ENCODE results near the gene EVC2. TPM values are rescaled to one million over a fixed set of nuclear protein-coding genes. Genes with fewer than 3 reads are reported as not detected.

The EVC2 gene
- total and polyA plus RNA-seq, 4 experiments from 2014 or later, result 0.31 to 3.3 (median 2.0) TPM

- H3K9me3 Mint-ChIP-seq, result peaks cover 0 to 5% (median 0%) of the 10 kb centered on the region in 8 donors
- Histone ChIP-seq H3K36me3 (ENCODE audit: insufficient read depth, low read length) (no peaks in the 10 kb centered on the region), H3K9me3 (ENCODE audit: control insufficient read depth in 1 of 2, low read length in 2 of 2) (no peaks in the 10 kb centered on the region), H3K27me3 (ENCODE audit: insufficient read depth, low read length) (no peaks in the 10 kb centered on the region), H3K4me1 (ENCODE audit: insufficient read depth, low read length) (no peaks in the 10 kb centered on the region), H3K4me3 (ENCODE audit: low read length in 2 of 2) (no peak overlapping the region), H3K27ac (ENCODE audit: low read depth, low read length) (no peak overlapping the region)
- H3K27ac Mint-ChIP-seq, result no peak overlapping the region
- intact Hi-C loops (cut with micrococcal nuclease), result no loop called here
- H3K27me3 Mint-ChIP-seq, result no peaks in the 10 kb centered on the region
- no peaks in the 10 kb centered on the region for H3K4me1 Mint-ChIP-seq
- H3K4me3 Mint-ChIP-seq, result no peak overlapping the region
- CTCF ChIA-PET (ENCODE audit: partially characterized antibody), result no interaction called here
- no peak for DNase-seq
- POLR2A ChIA-PET (ENCODE audit: partially characterized antibody), result no interaction called here
- H3K36me3 Mint-ChIP-seq, result peaks cover 0 to 1% of the 10 kb centered on the region in 2 donors
These were observed 71.3 kb downstream of the EVC2 start for GRCh38 chr4:5636766-5637670.

- no peak overlapping the region for H3K27ac ChIP-seq (ENCODE audit: low read depth, low read length)
- DNase-seq, result no peak
- H3K4me3 ChIP-seq (ENCODE audit: low read length in 2 of 2), result no peak overlapping the region
- no peaks in the 10 kb centered on the region for H3K36me3 ChIP-seq (ENCODE audit: insufficient read depth, low read length)
- H3K36me3 Mint-ChIP-seq, result peaks cover 0 to 1% of the 10 kb centered on the region in 2 donors
- intact Hi-C loops (cut with micrococcal nuclease), result no loop called here
- H3K9me3 ChIP-seq (ENCODE audit: control insufficient read depth in 1 of 2, low read length in 2 of 2), result no peaks in the 10 kb centered on the region
- no peaks in the 10 kb centered on the region for H3K27me3 Mint-ChIP-seq
- no peaks in the 10 kb centered on the region for H3K27me3 ChIP-seq (ENCODE audit: insufficient read depth, low read length)
- ChIA-PET POLR2A (ENCODE audit: partially characterized antibody) (no interaction called here), CTCF (ENCODE audit: partially characterized antibody) (no interaction called here)
- no peak overlapping the region for H3K4me3 Mint-ChIP-seq
- H3K9me3 Mint-ChIP-seq, result peaks cover 0 to 5% (median 0%) of the 10 kb centered on the region in 8 donors
- no peaks in the 10 kb centered on the region for H3K4me1 ChIP-seq (ENCODE audit: insufficient read depth, low read length)
- H3K4me1 Mint-ChIP-seq, result no peaks in the 10 kb centered on the region
- no peak overlapping the region for H3K27ac Mint-ChIP-seq
These were observed 72.5 kb downstream of the EVC2 start for GRCh38 chr4:5635826-5636195.

GRCh38 chr4:5632571-5632970, 75.8 kb downstream of the EVC2 start:
- Mint-ChIP-seq H3K4me1 (no peaks in the 10 kb centered on the region), H3K4me3 (no peak overlapping the region), H3K36me3 (no peaks in the 10 kb centered on the region), H3K27ac (no peak overlapping the region), H3K9me3 (no peaks in the 10 kb centered on the region), H3K27me3 (no peaks in the 10 kb centered on the region)
- CTCF ChIA-PET (ENCODE audit: partially characterized antibody), result no interaction called here
- POLR2A ChIA-PET (ENCODE audit: partially characterized antibody), result no interaction called here
- H3K9me3 ChIP-seq (ENCODE audit: control insufficient read depth in 1 of 2, low read length in 2 of 2), result no peaks in the 10 kb centered on the region
- no peak overlapping the region for H3K4me3 ChIP-seq (ENCODE audit: low read length in 2 of 2)
- no peak for DNase-seq
- no peaks in the 10 kb centered on the region for H3K36me3 ChIP-seq (ENCODE audit: insufficient read depth, low read length)
- H3K4me1 ChIP-seq (ENCODE audit: insufficient read depth, low read length), result no peaks in the 10 kb centered on the region
- no peak overlapping the region for H3K27ac ChIP-seq (ENCODE audit: low read depth, low read length)
- intact Hi-C loops (cut with micrococcal nuclease), result no loop called here
- H3K27me3 ChIP-seq (ENCODE audit: insufficient read depth, low read length), result no peaks in the 10 kb centered on the region

- no peaks in the 10 kb centered on the region for H3K9me3 Mint-ChIP-seq
- H3K27me3 Mint-ChIP-seq, result no peaks in the 10 kb centered on the region
- Histone ChIP-seq H3K27me3 (ENCODE audit: insufficient read depth, low read length) (no peaks in the 10 kb centered on the region), H3K27ac (ENCODE audit: low read depth, low read length) (no peak overlapping the region), H3K4me3 (ENCODE audit: low read length in 2 of 2) (no peak overlapping the region), H3K4me1 (ENCODE audit: insufficient read depth, low read length) (no peaks in the 10 kb centered on the region), H3K9me3 (ENCODE audit: control insufficient read depth in 1 of 2, low read length in 2 of 2) (no peaks in the 10 kb centered on the region), H3K36me3 (ENCODE audit: insufficient read depth, low read length) (no peaks in the 10 kb centered on the region)
- no peak for DNase-seq
- CTCF ChIA-PET (ENCODE audit: partially characterized antibody), result no interaction called here
- no peak overlapping the region for H3K4me3 Mint-ChIP-seq
- no peaks in the 10 kb centered on the region for H3K4me1 Mint-ChIP-seq
- H3K27ac Mint-ChIP-seq, result no peak overlapping the region
- no peaks in the 10 kb centered on the region for H3K36me3 Mint-ChIP-seq
- POLR2A ChIA-PET (ENCODE audit: partially characterized antibody), result no interaction called here
- intact Hi-C loops (cut with micrococcal nuclease), result no loop called here
These were observed 76.3 kb downstream of the EVC2 start for GRCh38 chr4:5632066-5632440.

GRCh38 chr4:5631352-5632065, 76.8 kb downstream of the EVC2 start:
- no peaks in the 10 kb centered on the region for H3K27me3 Mint-ChIP-seq
- no peaks in the 10 kb centered on the region for H3K4me1 Mint-ChIP-seq
- Histone ChIP-seq H3K4me3 (ENCODE audit: low read length in 2 of 2) (no peak overlapping the region), H3K36me3 (ENCODE audit: insufficient read depth, low read length) (no peaks in the 10 kb centered on the region), H3K27me3 (ENCODE audit: insufficient read depth, low read length) (no peaks in the 10 kb centered on the region), H3K27ac (ENCODE audit: low read depth, low read length) (no peak overlapping the region), H3K9me3 (ENCODE audit: control insufficient read depth in 1 of 2, low read length in 2 of 2) (no peaks in the 10 kb centered on the region), H3K4me1 (ENCODE audit: insufficient read depth, low read length) (no peaks in the 10 kb centered on the region)
- POLR2A ChIA-PET (ENCODE audit: partially characterized antibody), result no interaction called here
- H3K36me3 Mint-ChIP-seq, result no peaks in the 10 kb centered on the region
- H3K9me3 Mint-ChIP-seq, result no peaks in the 10 kb centered on the region
- H3K4me3 Mint-ChIP-seq, result no peak overlapping the region
- CTCF ChIA-PET (ENCODE audit: partially characterized antibody), result no interaction called here
- DNase-seq, result no peak
- no peak overlapping the region for H3K27ac Mint-ChIP-seq
- intact Hi-C loops (cut with micrococcal nuclease), result no loop called here

- H3K4me1 ChIP-seq (ENCODE audit: insufficient read depth, low read length), result no peaks in the 10 kb centered on the region
- ChIA-PET CTCF (ENCODE audit: partially characterized antibody) (no interaction called here), POLR2A (ENCODE audit: partially characterized antibody) (no interaction called here)
- no peaks in the 10 kb centered on the region for H3K36me3 ChIP-seq (ENCODE audit: insufficient read depth, low read length)
- no peaks in the 10 kb centered on the region for H3K9me3 ChIP-seq (ENCODE audit: control insufficient read depth in 1 of 2, low read length in 2 of 2)
- no peak overlapping the region for H3K4me3 Mint-ChIP-seq
- no peaks in the 10 kb centered on the region for H3K36me3 Mint-ChIP-seq
- no peaks in the 10 kb centered on the region for H3K27me3 Mint-ChIP-seq
- peaks cover 0 to 1% (median 0%) of the 10 kb centered on the region in 8 donors for H3K9me3 Mint-ChIP-seq
- no peak overlapping the region for H3K4me3 ChIP-seq (ENCODE audit: low read length in 2 of 2)
- no peaks in the 10 kb centered on the region for H3K4me1 Mint-ChIP-seq
- no peak overlapping the region for H3K27ac Mint-ChIP-seq
- H3K27ac ChIP-seq (ENCODE audit: low read depth, low read length), result no peak overlapping the region
- H3K27me3 ChIP-seq (ENCODE audit: insufficient read depth, low read length), result no peaks in the 10 kb centered on the region
- intact Hi-C loops (cut with micrococcal nuclease), result no loop called here
- no peak for DNase-seq
These were observed 77.6 kb downstream of the EVC2 start for GRCh38 chr4:5630762-5631161.

GRCh38 chr4:5629542-5629941, 78.8 kb downstream of the EVC2 start:
- Mint-ChIP-seq H3K27me3 (no peaks in the 10 kb centered on the region), H3K4me1 (no peaks in the 10 kb centered on the region), H3K36me3 (no peaks in the 10 kb centered on the region), H3K27ac (no peak overlapping the region), H3K9me3 (peaks cover 0 to 6% (median 0%) of the 10 kb centered on the region in 8 donors), H3K4me3 (no peak overlapping the region)
- H3K27ac ChIP-seq (ENCODE audit: low read depth, low read length), result no peak overlapping the region
- intact Hi-C loops (cut with micrococcal nuclease), result no loop called here
- POLR2A ChIA-PET (ENCODE audit: partially characterized antibody), result no interaction called here
- H3K9me3 ChIP-seq (ENCODE audit: control insufficient read depth in 1 of 2, low read length in 2 of 2), result no peaks in the 10 kb centered on the region
- H3K36me3 ChIP-seq (ENCODE audit: insufficient read depth, low read length), result no peaks in the 10 kb centered on the region
- no peak for DNase-seq
- H3K4me1 ChIP-seq (ENCODE audit: insufficient read depth, low read length), result no peaks in the 10 kb centered on the region
- H3K4me3 ChIP-seq (ENCODE audit: low read length in 2 of 2), result no peak overlapping the region
- CTCF ChIA-PET (ENCODE audit: partially characterized antibody), result no interaction called here
- no peaks in the 10 kb centered on the region for H3K27me3 ChIP-seq (ENCODE audit: insufficient read depth, low read length)

Data from CD4-positive, alpha-beta memory T cell (primary cell).